Measurements from ENCODE around the gene SHKBP1. TPM values are rescaled to one million over a fixed set of nuclear protein-coding genes. Genes with fewer than 3 reads are reported as not detected.

Gene SHKBP1
- total and polyA plus RNA-seq, 2 of the 13 experiments (the other 11 are each of a cell fraction or from before 2014, with no cell fraction given): 16.2 to 17.4 TPM

- TF ChIP-seq MLXIP (CRISPR knock-in tag; IDR thresholded peaks at IDR 0.05; ENCODE audit: borderline replicate concordance) (no peak), HMGXB4 (CRISPR knock-in tag; IDR thresholded peaks at IDR 0.05; ENCODE audit: borderline replicate concordance in 1 of 2, low read depth in 1 of 2) (peak; percentile 38 to 72), ZNF605 (CRISPR knock-in tag; IDR thresholded peaks at IDR 0.05) (0 out of 2 replicates have a peak, but pooled peaks have one; percentile 31), ZNF576 (CRISPR knock-in tag; IDR thresholded peaks at IDR 0.05) (no peak), ZNF772 (CRISPR knock-in tag; IDR thresholded peaks at IDR 0.05) (0 out of 2 replicates have a peak, but pooled peaks have one; percentile 41), HNF1B (CRISPR knock-in tag; IDR thresholded peaks at IDR 0.05) (peak; percentile 45; the same call in 1 of the 2 replicates), PATZ1 (CRISPR knock-in tag; IDR thresholded peaks at IDR 0.05) (peak; percentile 56), ADNP (CRISPR knock-in tag; IDR thresholded peaks at IDR 0.05) (no peak), ZNF740 (CRISPR knock-in tag; IDR thresholded peaks at IDR 0.05) (peak; percentile 40; the same call in 1 of the 2 replicates), SMC3 (IDR thresholded peaks at IDR 0.05; ENCODE audit: low read length) (peak; percentile 8; the same call in 1 of the 2 replicates), ZNF501 (CRISPR knock-in tag; IDR thresholded peaks at IDR 0.05) (0 out of 2 replicates have a peak, but pooled peaks have one; percentile 43), ZMYM4 (CRISPR knock-in tag; IDR thresholded peaks at IDR 0.05) (peak; percentile 37; the same call in 1 of the 2 replicates), TBX2 (CRISPR knock-in tag; IDR thresholded peaks at IDR 0.05; ENCODE audit: borderline replicate concordance) (peak; percentile 43; the same call in 1 of the 2 replicates), FOXC1 (CRISPR knock-in tag; IDR thresholded peaks at IDR 0.05; ENCODE audit: borderline replicate concordance) (peak; percentile 49; the same call in 1 of the 2 replicates), ZFX (CRISPR knock-in tag; IDR thresholded peaks at IDR 0.05; ENCODE audit: low read depth) (no peak), MEIS2 (CRISPR knock-in tag; IDR thresholded peaks at IDR 0.05) (peak; percentile 19; the same call in 1 of the 2 replicates), SOX13 (IDR thresholded peaks at IDR 0.05) (no peak), SOX13 (CRISPR knock-in tag; conservative IDR thresholded peaks at IDR 0.05 in 1 of 2, IDR thresholded peaks at IDR 0.05 in 1 of 2) (no peak; a peak in 1 of 4 replicates)
These were observed 47.3 kb upstream of the SHKBP1 start (continued) for GRCh38 chr19:40529093-40529954.
